K562 (cell line): ENCODE measurements around the gene PLEKHN1. TPM values are rescaled to one million over a fixed set of nuclear protein-coding genes. Genes with fewer than 3 reads are reported as not detected.
A peak's percentile ranks its signal among the peaks of the same experiment; 100 is the strongest.

Source experiments
- ATAC-seq: fragments of 200-7000 bp; cut with Tn5 transposase; 3 replicates; pipeline ENCODE4 v1.9.1; 2020; ENCODE audit warnings: moderate library complexity
- BruUV-seq: library from RNA; stranded (reverse); fragments of 400-500 nt; replicated peaks from 2 replicates; lab custom pipeline; 2021; lab: Mats Ljungman, UMichigan
- CTCF ChIA-PET: fragments of 300-600 bp; formaldehyde crosslinking; extraction: SDS; loops from one replicate; lab custom pipeline; 2021; ENCODE audit warnings: low intra/inter-chr PET ratio; lab: Yijun Ruan, JAX
- POLR2A ChIA-PET: fragments of 300-600, 350-650 bp; sonication (Branson Sonifier 250); formaldehyde crosslinking; extraction: SDS; loops from one replicate; lab custom pipeline; 2021; ENCODE audit warnings: antibody characterized with exemption, inconsistent platforms; lab: Yijun Ruan, JAX
- DNase-seq, 4 experiments: peaks; one replicate each; pipeline versions ENCODE4 v3.0.0 to v3.0.0-alpha.2; 2011 to 2018; ENCODE audit warnings: low spot score in 3 of 4, mixed read lengths in 3 of 4; ENCODE audit errors: extremely low read depth in 1 of 4
- FAIRE-seq: peaks from 2 replicates; lab custom pipeline; 2011; peaks lifted over from hg19 to GRCh38; lab: Jason Lieb, UNC
- H2AFZ ChIP-seq: 2 replicates; pipeline ENCODE4 v1.6.0; 2011; ENCODE audit warnings: low read depth, low read length, control low read depth, inconsistent platforms
- H3K27ac ChIP-seq: fragments of 200-600 bp; 3 replicates; pipeline ENCODE4 v1.8.0; 2011; ENCODE audit warnings: low read depth, mild to moderate bottlenecking, control low read depth, inconsistent platforms, low read length, moderate library complexity, mixed read lengths; ENCODE audit errors: extremely low read depth
- H3K27me3 ChIP-seq, 2 experiments: fragments of 300-600 bp in 1 of 2; 2 replicates in 1 of 2; 3 replicates in 1 of 2; pipeline versions ENCODE4 v1.6.0 to v1.8.0; 2011; ENCODE audit warnings: inconsistent platforms in 2 of 2, low read length in 2 of 2, mild to moderate bottlenecking in 1 of 2, mixed read lengths in 1 of 2, moderate library complexity in 1 of 2; ENCODE audit not compliant: control insufficient read depth in 2 of 2, insufficient read depth in 2 of 2
- H3K36me3 ChIP-seq: fragments of 300-600 bp; 3 replicates; pipeline ENCODE4 v1.8.0; 2011; ENCODE audit warnings: mild to moderate bottlenecking, low read length, inconsistent platforms; ENCODE audit not compliant: control insufficient read depth, insufficient read depth
- H3K4me1 ChIP-seq, 2 experiments: fragments of 200-600 bp in 1 of 2; replicated peaks in 1 of 2; 2 replicates in 1 of 2; 3 replicates in 1 of 2; pipeline versions ENCODE4 v1.5.1 to v1.8.0; 2011; ENCODE audit warnings: inconsistent platforms in 2 of 2, low read length in 2 of 2, mild to moderate bottlenecking in 1 of 2, mixed read lengths in 1 of 2, moderate library complexity in 1 of 2; ENCODE audit not compliant: control insufficient read depth in 2 of 2, insufficient read depth in 2 of 2
- H3K4me2 ChIP-seq: 2 replicates; pipeline ENCODE4 v1.6.1; 2011; ENCODE audit warnings: low read length, control low read depth, inconsistent platforms, mixed read lengths; ENCODE audit not compliant: insufficient read depth
- H3K4me3 ChIP-seq: fragments of 200-600 bp; sonication (generic), shearing (Covaris generic); 2 replicates; pipeline ENCODE4 v1.5.1; 2016; ENCODE audit warnings: control low read depth, inconsistent platforms
- H3K79me2 ChIP-seq: fragments of 200-600 bp; 3 replicates; pipeline ENCODE4 v1.8.0; 2011; ENCODE audit warnings: low read length, inconsistent platforms; ENCODE audit not compliant: control insufficient read depth, insufficient read depth
- H3K9ac ChIP-seq, 2 experiments: 2 replicates each; pipeline versions ENCODE4 v1.6.0 to v1.6.1; 2011; ENCODE audit warnings: low read depth in 2 of 2, low read length in 2 of 2, control low read depth in 1 of 2, inconsistent platforms in 1 of 2, mild to moderate bottlenecking in 1 of 2, mixed read lengths in 1 of 2; ENCODE audit not compliant: insufficient read depth in 1 of 2
- H3K9me1 ChIP-seq: one replicate; pipeline ENCODE4 v1.6.0; 2011; ENCODE audit warnings: inconsistent platforms, mild to moderate bottlenecking, low read length, moderate library complexity; ENCODE audit not compliant: control insufficient read depth, insufficient read depth
- H3K9me3 ChIP-seq: replicated peaks from 2 replicates; pipeline ENCODE4 v1.5.1; 2011; ENCODE audit warnings: low read depth, low read length, inconsistent platforms; ENCODE audit not compliant: control insufficient read depth, insufficient read depth
- H4K20me1 ChIP-seq: replicated peaks from 2 replicates; pipeline ENCODE4 v1.6.1; 2011; ENCODE audit warnings: low read length, inconsistent platforms, mixed read lengths; ENCODE audit not compliant: control insufficient read depth, insufficient read depth
- ATF1 ChIP-seq, 2 experiments: fragments of 450-650 bp in 1 of 2; IDR thresholded peaks; 2 replicates each; pipeline ENCODE4 v1.6.1; 2016; ENCODE audit warnings: missing compliant biosample characterization in 1 of 2, missing genetic modification characterization in 1 of 2
- CREB1 ChIP-seq, 2 experiments: sonication (generic) in 1 of 2; formaldehyde crosslinking in 1 of 2; IDR thresholded peaks; 2 replicates each; pipeline versions ENCODE4 v1.6.1 to v1.8.0; 2012 to 2022; ENCODE audit warnings: inconsistent platforms in 1 of 2, mild to moderate bottlenecking in 1 of 2, missing genetic modification reagents in 1 of 2, moderate library complexity in 1 of 2
- HNRNPH1 ChIP-seq: fragments of 200-400 bp; formaldehyde crosslinking; optimal IDR thresholded peaks from 2 replicates; pipeline ENCODE3; 2017; ENCODE audit warnings: low read depth, mild to moderate bottlenecking, low read length, moderate library complexity
- WGBS: fragments of 100-300 bp; shearing (Covaris generic); methylation state at CpG from one replicate; pipeline ENCODE4 v1.1.6; 2016; ENCODE audit warnings: low coverage, mixed read lengths; ENCODE audit not compliant: insufficient coverage; ENCODE audit errors: missing lambda C conversion rate; 5-methylcytosine and 5-hydroxymethylcytosine counted together
- in situ Hi-C: fragments of 300-500 bp; cut with MboI; formaldehyde crosslinking; loops from 4 replicates; pipeline ENCODE4 v1.15.0; 2018; ENCODE audit warnings: inconsistent platforms, mixed read lengths
- intact Hi-C: fragments of 100-400 bp; cut with micrococcal nuclease; formaldehyde crosslinking; loops from 2 replicates; pipeline ENCODE4 v1.14.2; 2022
- polyA plus RNA-seq, 8 experiments: library from polyadenylated mRNA; depleted of rRNA in 4 of 8; stranded (reverse) in 5 of 8; unstranded in 3 of 8; fragments of >200 nt; fragmentation: Nextera tagmentation in 2 of 8; fragmentation: Illumina TruSeq in 1 of 8; extraction: Ambion mirVana in 2 of 8; extraction: Trizol in 1 of 8; gene quantifications; 2 replicates each; pipeline versions ENCODE4 v1.2.1 to v1.2.3, GENCODE V29; 2011 to 2014; ENCODE audit warnings: inconsistent platforms in 1 of 8, missing spikeins in 1 of 8
- total RNA-seq, 7 experiments: library from RNA; depleted of rRNA in 6 of 7; stranded (reverse); fragments of >200 nt in 6 of 7; fragmentation: Illumina TruSeq in 2 of 7; extraction: Trizol in 2 of 7; gene quantifications; 2 replicates each; pipeline versions ENCODE4 v1.2.1 to v1.2.3, GENCODE V29; 2011 to 2021; ENCODE audit warnings: low replicate concordance in 1 of 7

Gene PLEKHN1
- total and polyA plus RNA-seq, 9 of the 15 experiments (the other 6 are each of a cell fraction or from before 2014, with no cell fraction given), result 0.07 to 1.5 (median 0.13) TPM; not detected in 2

- no peak within 1 kb of the TSS for H3K4me2 ChIP-seq
- H3K4me1 ChIP-seq, result peaks cover 0 to 62% of the 10 kb centered on the region in 2 experiments; a peak in 3 of 5 replicates
- peaks cover 13% of the 10 kb centered on the region for H4K20me1 ChIP-seq
- H3K9me1 ChIP-seq, result no peaks in the 10 kb centered on the region
- WGBS, result 7% methylated on average over 25 of the region's 28 CpGs
- intact Hi-C loops, result loop anchor here (10.0 kb wide), 1 partner anchor 313 kb away; no protein-coding TSS in a partner anchor
- H2AFZ ChIP-seq, result no peak within 1 kb of the TSS
- H3K9me3 ChIP-seq, result no peaks in the 10 kb centered on the region
- no peak within 1 kb of the TSS for H3K27ac ChIP-seq
- TF ChIP-seq HNRNPH1 (no peak), ATF1 (CRISPR knock-in tag; IDR thresholded peaks at IDR 0.05) (no peak), ATF1 (tag; IDR thresholded peaks at IDR 0.05) (0 out of 2 replicates have a peak, but pooled peaks have one; percentile 16), CREB1 (IDR thresholded peaks at IDR 0.05) (no peak), CREB1 (CRISPR knock-in tag; IDR thresholded peaks at IDR 0.05) (0 out of 2 replicates have a peak, but pooled peaks have one; percentile 16)
- no TSS peak for BruUV-seq
- peak within 1 kb of the TSS in 1 of 2 experiments; percentile 67; a peak in 2 of 4 replicates for H3K9ac ChIP-seq
- no peaks in the 10 kb centered on the region for H3K79me2 ChIP-seq
- peaks cover 39 to 60% of the 10 kb centered on the region in 2 experiments; a peak in 4 of 5 replicates for H3K27me3 ChIP-seq
- in situ Hi-C loops, result loop anchor here (10.0 kb wide), 1 partner anchor 83 kb away; no protein-coding TSS in a partner anchor
- H3K4me3 ChIP-seq, result no peak within 1 kb of the TSS
- no peak for ATAC-seq
- POLR2A ChIA-PET, result interaction anchor here (0.7 to 1.7 kb wide), 5 partner anchors 11 to 224 kb away, joined by 3 to 8 read pairs (median 4); partner anchors contain the start of genes PLEKHN1 and TNFRSF18
- CTCF ChIA-PET, result interaction anchor here (2.9 kb wide), 1 partner anchor 82 kb away, joined by 27 read pairs; no protein-coding TSS in a partner anchor
- H3K36me3 ChIP-seq, result no peaks in the 10 kb centered on the region
- no peak for FAIRE-seq
- DNase-seq, result no peak
These were observed 15.8 kb downstream of the PLEKHN1 start, which contains the start of gene PERM1 for GRCh38 chr1:981955-982558. Gene PERM1 (minus strand): TSS chr1:982093. CDS start chr1:981029, 1,064 bp downstream.
